Measurements from ENCODE around the gene PML. TPM values are rescaled to one million over a fixed set of nuclear protein-coding genes. Genes with fewer than 3 reads are reported as not detected.

The PML gene
- total RNA-seq, 1 experiment from 2014 or later, result 33.4 TPM

DNA sequence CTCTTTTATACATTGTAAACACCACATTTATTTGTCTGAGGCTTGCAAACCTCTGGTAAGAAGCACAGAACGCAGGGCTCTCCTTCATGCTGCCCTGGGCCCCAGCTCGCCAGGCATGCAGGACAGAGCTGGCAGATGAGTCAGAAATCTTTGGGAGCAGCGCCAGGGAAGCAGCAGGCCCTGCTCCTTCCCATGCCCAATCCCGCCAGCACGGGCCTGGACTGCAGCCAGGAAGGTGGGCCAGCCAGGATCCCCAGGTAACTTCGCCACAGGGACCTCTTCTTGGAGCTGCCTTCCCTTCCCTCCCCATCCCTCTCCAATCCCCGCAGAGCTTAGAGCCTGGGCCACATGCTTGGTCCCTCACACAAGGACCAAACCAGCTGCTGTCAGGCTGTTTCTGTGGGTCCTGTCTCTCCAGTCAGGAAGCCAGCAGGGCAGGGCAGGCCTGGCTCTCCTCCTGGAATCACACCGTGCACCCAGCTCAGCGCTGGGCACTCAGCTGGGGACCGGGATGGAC is 11.2 kb upstream of the PML start:
- Mint-ChIP-seq H3K9me3 (ENCODE audit: unreplicated experiment) (no peaks in the 10 kb centered on the region), H3K4me3 (ENCODE audit: unreplicated experiment) (peak overlapping the region; percentile 59), H3K27me3 (ENCODE audit: insufficient read depth, unreplicated experiment) (no peaks in the 10 kb centered on the region), H3K4me1 (ENCODE audit: insufficient read depth, unreplicated experiment) (peaks cover 68% of the 10 kb centered on the region), H3K36me3 (ENCODE audit: insufficient read depth, unreplicated experiment) (peaks cover 5% of the 10 kb centered on the region), H3K27ac (ENCODE audit: low read depth, unreplicated experiment) (peak overlapping the region; percentile 94)
- ChIA-PET POLR2A (interaction anchor here (0.6 to 7.9 kb wide), 11 partner anchors 9 to 563 kb away, joined by 3 to 141 read pairs (median 4); partner anchors contain the start of genes PML and STOML1), CTCF (interaction anchor here (1.2 to 2.9 kb wide), 4 partner anchors 9 to 70 kb away, joined by 3 to 10 read pairs (median 8); partner anchors contain the start of genes PML and STOML1)
- peak; percentile 97 for DNase-seq (ENCODE audit: unreplicated experiment)
- intact Hi-C loops (cut with micrococcal nuclease), result no loop called here
- TF ChIP-seq, protein P1, sequence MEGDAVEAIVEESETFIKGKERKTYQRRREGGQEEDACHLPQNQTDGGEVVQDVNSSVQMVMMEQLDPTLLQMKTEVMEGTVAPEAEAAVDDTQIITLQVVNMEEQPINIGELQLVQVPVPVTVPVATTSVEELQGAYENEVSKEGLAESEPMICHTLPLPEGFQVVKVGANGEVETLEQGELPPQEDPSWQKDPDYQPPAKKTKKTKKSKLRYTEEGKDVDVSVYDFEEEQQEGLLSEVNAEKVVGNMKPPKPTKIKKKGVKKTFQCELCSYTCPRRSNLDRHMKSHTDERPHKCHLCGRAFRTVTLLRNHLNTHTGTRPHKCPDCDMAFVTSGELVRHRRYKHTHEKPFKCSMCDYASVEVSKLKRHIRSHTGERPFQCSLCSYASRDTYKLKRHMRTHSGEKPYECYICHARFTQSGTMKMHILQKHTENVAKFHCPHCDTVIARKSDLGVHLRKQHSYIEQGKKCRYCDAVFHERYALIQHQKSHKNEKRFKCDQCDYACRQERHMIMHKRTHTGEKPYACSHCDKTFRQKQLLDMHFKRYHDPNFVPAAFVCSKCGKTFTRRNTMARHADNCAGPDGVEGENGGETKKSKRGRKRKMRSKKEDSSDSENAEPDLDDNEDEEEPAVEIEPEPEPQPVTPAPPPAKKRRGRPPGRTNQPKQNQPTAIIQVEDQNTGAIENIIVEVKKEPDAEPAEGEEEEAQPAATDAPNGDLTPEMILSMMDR (IDR thresholded peaks at IDR 0.05; ENCODE audit: unreplicated experiment), result no peak
- no TSS peak for BruUV-seq (replicated peaks)

DNA sequence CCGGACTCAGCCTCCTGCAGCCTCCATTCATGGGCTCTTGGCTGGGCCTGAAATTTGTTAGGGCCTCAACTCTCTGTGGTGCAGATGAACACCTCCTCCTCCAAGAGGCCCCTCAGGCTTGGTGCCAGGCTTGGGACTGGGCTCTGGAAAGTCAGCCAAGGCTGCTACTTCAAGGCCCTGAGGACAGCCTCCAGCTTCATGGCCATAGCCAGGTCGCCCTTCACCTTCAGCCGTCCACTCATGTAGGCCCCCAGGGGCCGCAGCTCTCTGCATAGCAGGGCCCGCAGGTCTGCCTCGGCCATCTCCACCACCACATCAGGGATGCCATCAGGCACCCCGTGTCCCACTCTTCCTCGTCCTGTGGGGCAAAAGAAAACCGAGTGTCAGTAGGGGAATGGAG is 10.7 kb upstream of the PML start:
- no TSS peak for BruUV-seq (replicated peaks)
- POLR2A ChIA-PET, result interaction anchor here (0.7 to 7.9 kb wide), 7 partner anchors 10 to 562 kb away, joined by 3 to 141 read pairs (median 3); partner anchors contain the start of genes PML and STOML1
- peak overlapping the region; percentile 94 for H3K27ac Mint-ChIP-seq (ENCODE audit: low read depth, unreplicated experiment)
- intact Hi-C loops (cut with micrococcal nuclease), result no loop called here
- peak overlapping the region; percentile 59 for H3K4me3 Mint-ChIP-seq (ENCODE audit: unreplicated experiment)
- TF ChIP-seq, protein P1 (IDR thresholded peaks at IDR 0.05; ENCODE audit: unreplicated experiment), result no peak
- H3K4me1 Mint-ChIP-seq (ENCODE audit: insufficient read depth, unreplicated experiment), result peaks cover 71% of the 10 kb centered on the region
- H3K27me3 Mint-ChIP-seq (ENCODE audit: insufficient read depth, unreplicated experiment), result no peaks in the 10 kb centered on the region
- peaks cover 9% of the 10 kb centered on the region for H3K36me3 Mint-ChIP-seq (ENCODE audit: insufficient read depth, unreplicated experiment)
- DNase-seq (ENCODE audit: unreplicated experiment), result no peak
- CTCF ChIA-PET, result interaction anchor here (1.6 to 2.9 kb wide), 3 partner anchors 8 to 11 kb away, joined by 7 to 10 read pairs (median 8); partner anchors contain the start of genes PML and STOML1
- no peaks in the 10 kb centered on the region for H3K9me3 Mint-ChIP-seq (ENCODE audit: unreplicated experiment)

DNA sequence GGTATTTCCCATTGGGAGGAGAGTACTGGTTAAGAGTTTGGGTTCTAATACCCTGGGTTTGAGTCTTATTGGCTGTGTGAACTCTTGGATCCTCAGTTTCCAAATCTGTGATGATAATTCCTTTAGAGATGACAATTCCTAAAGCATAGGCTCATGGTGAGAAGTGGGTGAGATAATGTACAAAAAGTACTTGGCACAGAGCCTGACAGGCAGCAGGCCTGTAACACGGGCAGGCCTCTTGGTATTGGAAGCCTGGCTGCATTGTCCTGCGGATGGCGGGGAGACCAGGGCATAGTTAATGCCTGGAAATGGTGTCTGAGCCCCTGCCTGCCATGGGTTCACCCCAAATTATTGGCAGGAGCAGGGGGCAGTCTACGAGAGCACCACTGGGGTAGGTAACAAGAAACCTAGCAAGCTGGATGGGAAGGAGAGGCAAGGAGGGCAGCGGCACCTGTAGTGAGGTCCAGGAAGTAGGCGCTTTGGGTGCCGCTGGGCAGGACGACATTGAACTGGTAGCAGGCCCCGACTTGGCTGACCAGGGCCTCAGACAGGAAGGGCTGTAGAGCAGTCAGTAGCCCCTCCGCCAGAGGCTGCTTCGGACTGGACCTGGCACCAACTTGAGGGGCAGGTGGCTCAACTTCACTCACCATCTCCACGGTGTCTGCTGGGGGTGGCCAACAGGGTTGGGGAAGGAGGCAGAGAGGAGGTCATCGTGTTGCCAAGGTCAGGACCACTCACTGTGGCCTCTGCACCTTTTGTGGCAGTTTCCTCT is 10.1 kb upstream of the PML start:
- H3K9me3 Mint-ChIP-seq (ENCODE audit: unreplicated experiment), result no peaks in the 10 kb centered on the region
- no TSS peak for BruUV-seq (replicated peaks)
- peaks cover 77% of the 10 kb centered on the region for H3K4me1 Mint-ChIP-seq (ENCODE audit: insufficient read depth, unreplicated experiment)
- CTCF ChIA-PET, result interaction anchor here (0.8 to 3.4 kb wide), 4 partner anchors 8 to 64 kb away, joined by 3 to 16 read pairs (median 8); partner anchors contain the start of genes PML and STOML1
- H3K4me3 Mint-ChIP-seq (ENCODE audit: unreplicated experiment), result peak overlapping the region; percentile 59
- H3K27ac Mint-ChIP-seq (ENCODE audit: low read depth, unreplicated experiment), result peak overlapping the region; percentile 94
- H3K27me3 Mint-ChIP-seq (ENCODE audit: insufficient read depth, unreplicated experiment), result no peaks in the 10 kb centered on the region
- TF ChIP-seq, protein P1 (IDR thresholded peaks at IDR 0.05; ENCODE audit: unreplicated experiment), result no peak
- intact Hi-C loops (cut with micrococcal nuclease), result no loop called here
- DNase-seq (ENCODE audit: unreplicated experiment), result no peak
- POLR2A ChIA-PET, result interaction anchor here (0.6 to 7.9 kb wide), 6 partner anchors 9 to 1482 kb away, joined by 3 to 141 read pairs (median 4); partner anchors contain the start of genes PML and STOML1
- peaks cover 9% of the 10 kb centered on the region for H3K36me3 Mint-ChIP-seq (ENCODE audit: insufficient read depth, unreplicated experiment)
